A549 (cell line): ENCODE results near the gene SPTBN5. TPM values are rescaled to one million over a fixed set of nuclear protein-coding genes. Genes with fewer than 3 reads are reported as not detected.

ENCODE experiments used
- ATAC-seq, 2 experiments: fragments of 200-7000 bp in 1 of 2; fragments of >200 bp in 1 of 2; cut with Nextera tagmentation in 1 of 2; cut with Tn5 transposase in 1 of 2; 3 replicates each; pipeline versions ENCODE4 v1.8.0 to v1.9.1; 2018 to 2020; ENCODE audit warnings: mild to moderate bottlenecking in 1 of 2, moderate library complexity in 1 of 2
- CTCF ChIA-PET: fragments of 300-600 bp; sonication (Branson Sonifier 250); formaldehyde crosslinking; extraction: SDS; loops from one replicate; lab custom pipeline; 2021; ENCODE audit warnings: antibody characterized with exemption, inconsistent platforms; lab: Yijun Ruan, JAX
- POLR2A ChIA-PET: fragments of 350-600 bp; formaldehyde crosslinking; extraction: SDS; loops from one replicate; lab custom pipeline; 2021; ENCODE audit warnings: antibody characterized with exemption, inconsistent platforms; lab: Yijun Ruan, JAX
- DNase-seq, 2 experiments: peaks; one replicate each; pipeline versions ENCODE4 v3.0.0 to v3.0.0-alpha.2; 2011 to 2016; ENCODE audit warnings: low read depth in 1 of 2, low spot score in 1 of 2
- FAIRE-seq: peaks from 2 replicates; lab custom pipeline; 2011; peaks lifted over from hg19 to GRCh38; lab: Jason Lieb, UNC
- H3K27ac ChIP-seq, 2 experiments: fragments of >200 bp; sonication (Bioruptor Twin); formaldehyde crosslinking; 3 replicates each; pipeline ENCODE4 v1.5.1; 2016 to 2017
- H3K4me1 ChIP-seq: fragments of >200 bp; sonication (Bioruptor Twin); formaldehyde crosslinking; 3 replicates; pipeline ENCODE4 v1.6.1; 2016
- H3K4me2 ChIP-seq: fragments of >200 bp; sonication (Bioruptor Twin); formaldehyde crosslinking; 3 replicates; pipeline ENCODE4 v1.6.1; 2016
- H3K4me3 ChIP-seq: fragments of >200 bp; sonication (Bioruptor Twin); formaldehyde crosslinking; 3 replicates; pipeline ENCODE4 v1.5.1; 2016
- H3K9me3 ChIP-seq: fragments of >200 bp; sonication (Bioruptor Twin); formaldehyde crosslinking; 3 replicates; pipeline ENCODE4 v1.6.1; 2016
- CBX2 ChIP-seq: fragments of 200-600 bp; sonication (generic); IDR thresholded peaks from 2 replicates; pipeline ENCODE4 v1.6.1; 2016; ENCODE audit warnings: low read depth, mild to moderate bottlenecking, borderline replicate concordance
- CBX8 ChIP-seq: fragments of 200-600 bp; sonication (generic); IDR thresholded peaks from 2 replicates; pipeline ENCODE4 v1.6.1; 2016
- CEBPB ChIP-seq, 2 experiments: fragments of >200 bp in 1 of 2; sonication (Bioruptor Twin) in 1 of 2; formaldehyde crosslinking in 1 of 2; IDR thresholded peaks; 2 replicates each; pipeline ENCODE4 v1.6.1; 2012 to 2016
- ESRRA ChIP-seq: fragments of 150-350 bp; IDR thresholded peaks from 2 replicates; pipeline ENCODE4 v1.6.1; 2014; ENCODE audit warnings: mild to moderate bottlenecking, low read length, borderline replicate concordance
- FOSB ChIP-seq: fragments of 250-450 bp; sonication (Bioruptor Pico); IDR thresholded peaks from 2 replicates; pipeline ENCODE4 v1.5.0; 2020; ENCODE audit warnings: mild to moderate bottlenecking, moderate library complexity
- HOXB5 ChIP-seq: fragments of 250-450 bp; sonication (Bioruptor Pico); IDR thresholded peaks from 2 replicates; pipeline ENCODE4 v1.5.0; 2020; ENCODE audit warnings: mild to moderate bottlenecking, moderate library complexity
- JUN ChIP-seq, 2 experiments: fragments of >200 bp; sonication (Bioruptor Twin); formaldehyde crosslinking; IDR thresholded peaks; 2 replicates in 1 of 2; 3 replicates in 1 of 2; pipeline ENCODE4 v1.6.1; 2016 to 2017
- PHF8 ChIP-seq: fragments of 200-600 bp; sonication (generic); IDR thresholded peaks from 2 replicates; pipeline ENCODE4 v1.6.1; 2016; ENCODE audit warnings: low read depth, mild to moderate bottlenecking, antibody characterized with exemption, moderate library complexity, borderline replicate concordance
- RFX5 ChIP-seq: fragments of 450-650 bp; IDR thresholded peaks from 2 replicates; pipeline ENCODE4 v1.7.1; 2014; ENCODE audit warnings: antibody characterized with exemption, mild to moderate bottlenecking, moderate library complexity
- ZFP36 ChIP-seq: fragments of 450-650 bp; IDR thresholded peaks from 2 replicates; pipeline ENCODE4 v1.6.1; 2014; ENCODE audit warnings: borderline replicate concordance; ENCODE audit not compliant: partially characterized antibody
- WGBS: methylation state at CpG from one replicate; pipeline ENCODE4 v1.1.6; 2017; ENCODE audit errors: missing lambda C conversion rate; 5-methylcytosine and 5-hydroxymethylcytosine counted together
- polyA plus RNA-seq, 4 experiments: library from polyadenylated mRNA; depleted of rRNA in 3 of 4; stranded (reverse); fragments of >200 nt; fragmentation: RNase III in 1 of 4; extraction: RNeasy Plus Mini Kit Qiagen cat#74134 plus additional on column Dnase treatment in 1 of 4; gene quantifications; 2 replicates in 3 of 4; 3 replicates in 1 of 4; pipeline ENCODE4 v1.2.3, GENCODE V29; 2011 to 2017
- TF ChIP-seq, protein P1 (sequence below): fragments of 450-650 bp; IDR thresholded peaks from 2 replicates; pipeline ENCODE4 v1.6.1; 2014; ENCODE audit warnings: antibody characterized with exemption
- TF ChIP-seq, protein P2 (sequence below): fragments of 150-350 bp; IDR thresholded peaks from 2 replicates; pipeline ENCODE4 v1.6.1; 2014; ENCODE audit warnings: low read depth, mild to moderate bottlenecking, low read length
- TF ChIP-seq, protein P3 (sequence below): IDR thresholded peaks from 2 replicates; pipeline ENCODE4 v1.6.1; 2012

SPTBN5 gene
- polyA plus RNA-seq, 2 of the 4 experiments (the other 2 are of a cell fraction) = 0.05 to 0.17 TPM

DNA sequence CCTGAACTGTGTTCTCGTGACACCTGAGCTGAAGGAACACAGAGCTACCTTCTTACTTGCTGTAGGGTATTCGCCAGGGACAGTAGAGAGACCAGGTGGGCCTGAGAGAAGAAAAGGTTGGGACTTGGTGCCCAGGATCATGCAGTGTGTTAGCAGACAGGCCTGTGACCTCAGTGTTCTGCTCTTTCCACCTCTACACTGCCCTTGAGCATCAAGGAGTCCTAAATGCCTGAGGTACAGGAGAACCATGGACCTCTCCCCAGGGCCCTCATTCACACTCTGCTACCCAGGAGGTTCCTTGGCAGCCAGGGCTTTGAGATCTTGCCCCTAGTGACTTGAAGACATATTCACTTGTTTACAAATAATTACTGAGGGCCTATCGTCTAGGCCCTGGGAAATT, 88.1 kb downstream of the SPTBN5 start:
- H3K4me2 ChIP-seq = no peak overlapping the region
- H3K4me1 ChIP-seq = no peaks in the 10 kb centered on the region
- FAIRE-seq = no peak
- POLR2A ChIA-PET = no interaction called here
- no peak for DNase-seq
- CTCF ChIA-PET = interaction anchor here (0.7 to 2.0 kb wide), 5 partner anchors 16 to 340 kb away, joined by 3 to 6 read pairs (median 4); partner anchors contain the start of gene MAPKBP1
- H3K27ac ChIP-seq = no peak overlapping the region
- no peak for ATAC-seq
- WGBS = 90% methylated on average over 3 of the region's 3 CpGs
- H3K4me3 ChIP-seq = no peak overlapping the region
- no peaks in the 10 kb centered on the region for H3K9me3 ChIP-seq
- TF ChIP-seq RFX5 (no peak), CBX8 (no peak)
- TF ChIP-seq, protein P1, sequence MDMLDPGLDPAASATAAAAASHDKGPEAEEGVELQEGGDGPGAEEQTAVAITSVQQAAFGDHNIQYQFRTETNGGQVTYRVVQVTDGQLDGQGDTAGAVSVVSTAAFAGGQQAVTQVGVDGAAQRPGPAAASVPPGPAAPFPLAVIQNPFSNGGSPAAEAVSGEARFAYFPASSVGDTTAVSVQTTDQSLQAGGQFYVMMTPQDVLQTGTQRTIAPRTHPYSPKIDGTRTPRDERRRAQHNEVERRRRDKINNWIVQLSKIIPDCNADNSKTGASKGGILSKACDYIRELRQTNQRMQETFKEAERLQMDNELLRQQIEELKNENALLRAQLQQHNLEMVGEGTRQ = no peak
- TF ChIP-seq, all 56 proteins: peak for 0

DNA sequence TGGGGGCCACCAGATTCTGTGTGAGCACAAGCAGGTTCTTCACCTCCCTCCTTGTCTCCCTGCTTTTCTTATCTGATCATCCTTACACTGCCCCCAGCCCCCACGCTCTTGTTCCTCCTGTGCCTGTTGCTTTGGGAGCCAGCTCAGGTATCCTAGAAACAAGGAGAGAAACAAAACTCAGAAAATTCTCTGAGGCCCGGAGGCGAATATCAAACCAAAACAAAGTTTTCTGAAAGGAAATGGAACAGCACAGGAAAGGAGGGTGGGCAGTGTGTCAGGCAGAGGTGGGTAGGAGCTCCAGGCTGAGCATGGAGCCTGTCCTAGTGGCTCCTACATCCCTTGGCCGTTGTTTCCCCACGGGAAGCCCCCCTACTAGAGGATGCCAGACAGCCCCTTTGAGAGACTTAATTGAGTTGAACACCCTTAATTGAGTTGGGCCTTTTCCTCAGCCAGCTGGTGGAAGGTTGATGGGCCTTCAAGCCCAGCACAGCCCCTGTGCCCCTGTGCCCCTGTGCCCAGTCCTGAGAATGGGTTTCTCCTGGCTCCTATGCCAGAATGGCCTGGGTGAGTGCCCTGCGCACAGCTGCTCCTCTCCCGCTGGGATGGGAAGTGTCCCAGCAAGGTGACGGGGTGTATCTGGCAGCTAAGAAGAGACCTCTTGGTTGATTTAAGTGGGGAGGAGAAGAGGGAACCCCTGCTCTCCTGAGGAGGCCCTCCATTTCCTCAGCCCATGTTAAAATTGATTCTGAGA, 88.8 kb downstream of the SPTBN5 start:
- CTCF ChIA-PET = interaction anchor here (0.7 to 2.0 kb wide), 6 partner anchors 12 to 339 kb away, joined by 3 to 6 read pairs (median 4); partner anchors contain the start of gene MAPKBP1
- FAIRE-seq = no peak
- no peak for TF ChIP-seq ESRRA
- no peak for TF ChIP-seq ZFP36
- TF ChIP-seq PHF8 = no peak
- TF ChIP-seq, protein P2, sequence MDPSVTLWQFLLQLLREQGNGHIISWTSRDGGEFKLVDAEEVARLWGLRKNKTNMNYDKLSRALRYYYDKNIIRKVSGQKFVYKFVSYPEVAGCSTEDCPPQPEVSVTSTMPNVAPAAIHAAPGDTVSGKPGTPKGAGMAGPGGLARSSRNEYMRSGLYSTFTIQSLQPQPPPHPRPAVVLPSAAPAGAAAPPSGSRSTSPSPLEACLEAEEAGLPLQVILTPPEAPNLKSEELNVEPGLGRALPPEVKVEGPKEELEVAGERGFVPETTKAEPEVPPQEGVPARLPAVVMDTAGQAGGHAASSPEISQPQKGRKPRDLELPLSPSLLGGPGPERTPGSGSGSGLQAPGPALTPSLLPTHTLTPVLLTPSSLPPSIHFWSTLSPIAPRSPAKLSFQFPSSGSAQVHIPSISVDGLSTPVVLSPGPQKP = no peak
- TF ChIP-seq, protein P3, sequence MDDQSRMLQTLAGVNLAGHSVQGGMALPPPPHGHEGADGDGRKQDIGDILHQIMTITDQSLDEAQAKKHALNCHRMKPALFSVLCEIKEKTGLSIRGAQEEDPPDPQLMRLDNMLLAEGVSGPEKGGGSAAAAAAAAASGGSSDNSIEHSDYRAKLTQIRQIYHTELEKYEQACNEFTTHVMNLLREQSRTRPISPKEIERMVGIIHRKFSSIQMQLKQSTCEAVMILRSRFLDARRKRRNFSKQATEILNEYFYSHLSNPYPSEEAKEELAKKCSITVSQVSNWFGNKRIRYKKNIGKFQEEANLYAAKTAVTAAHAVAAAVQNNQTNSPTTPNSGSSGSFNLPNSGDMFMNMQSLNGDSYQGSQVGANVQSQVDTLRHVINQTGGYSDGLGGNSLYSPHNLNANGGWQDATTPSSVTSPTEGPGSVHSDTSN = no peak
- no peak for TF ChIP-seq HOXB5 (CRISPR knock-in tag)
- TF ChIP-seq JUN (IDR thresholded peaks at IDR 0.05) = no peak
- TF ChIP-seq FOSB = no peak
- TF ChIP-seq, protein P1 = no peak
- TF ChIP-seq, all 56 proteins: peak for 0
- no peaks in the 10 kb centered on the region for H3K9me3 ChIP-seq
- 87% methylated on average over 8 of the region's 8 CpGs for WGBS
- H3K27ac ChIP-seq = no peak overlapping the region
- no peak overlapping the region for H3K4me3 ChIP-seq
- no peak for ATAC-seq
- H3K4me1 ChIP-seq = no peaks in the 10 kb centered on the region
- DNase-seq = no peak
- no peak overlapping the region for H3K4me2 ChIP-seq
- POLR2A ChIA-PET = no interaction called here

DNA sequence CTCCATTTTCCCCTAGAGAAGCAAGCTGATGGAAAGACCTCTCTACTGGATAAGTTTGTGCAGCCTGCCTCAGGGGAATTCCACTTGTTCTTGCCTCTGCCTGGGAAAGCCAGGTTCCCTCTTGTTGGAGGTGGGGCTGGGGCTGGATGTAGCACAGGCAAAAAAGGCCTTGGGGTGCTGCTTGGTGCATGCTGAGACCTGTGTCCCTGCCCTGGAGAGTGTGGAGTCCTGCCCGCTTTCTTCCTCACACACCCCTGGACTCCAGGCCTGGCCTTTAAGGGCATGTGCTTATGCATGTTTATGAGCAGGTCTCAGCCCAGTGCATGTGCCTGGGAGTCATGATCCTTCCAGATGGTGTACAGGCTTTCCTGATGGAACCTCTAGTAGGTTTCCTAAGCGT, 89.5 kb downstream of the SPTBN5 start:
- ChIA-PET POLR2A (no interaction called here), CTCF (interaction anchor here (1.4 to 1.6 kb wide), 2 partner anchors 12 to 113 kb away, joined by 4 read pairs; no protein-coding TSS in a partner anchor)
- FAIRE-seq = no peak
- no peak overlapping the region for H3K27ac ChIP-seq
- H3K4me2 ChIP-seq = no peak overlapping the region
- H3K9me3 ChIP-seq = no peaks in the 10 kb centered on the region
- no peaks in the 10 kb centered on the region for H3K4me1 ChIP-seq
- WGBS = 90% methylated on average over 2 of the region's 2 CpGs
- DNase-seq = no peak
- ATAC-seq = no peak
- H3K4me3 ChIP-seq = no peak overlapping the region
- TF ChIP-seq CBX2 (no peak), CEBPB (IDR thresholded peaks at IDR 0.05) (no peak)
- TF ChIP-seq, all 56 proteins: peak for 0
